Lung (tissue), 12 donors: ENCODE data around the gene WDR20. TPM values are rescaled to one million over a fixed set of nuclear protein-coding genes. Genes with fewer than 3 reads are reported as not detected.
A peak's percentile ranks its signal among the peaks of the same experiment; 100 is the strongest.

Source experiments
- ATAC-seq: fragments of 200-7000 bp; cut with Tn5 transposase; one replicate; pipeline ENCODE4 v1.9.1; 2020; ENCODE audit warnings: moderate number of reproducible peaks; ENCODE audit not compliant: insufficient read depth, low FRiP score
- DNase-seq, 3 donors: peaks; one replicate each; pipeline ENCODE4 v3.0.0-alpha.2; 2013 to 2017
- H3K27ac ChIP-seq, 2 donors: one replicate each; pipeline ENCODE4 v1.5.1; 2013; ENCODE audit warnings: mild to moderate bottlenecking in 2 of 2, moderate library complexity in 2 of 2, control low read depth in 1 of 2, inconsistent platforms in 1 of 2, low read depth in 1 of 2, low read length in 1 of 2
- H3K27me3 ChIP-seq, 3 donors: one replicate each; pipeline ENCODE4 v1.5.1; 2013; ENCODE audit warnings: low read length in 2 of 3; ENCODE audit not compliant: control insufficient read depth in 3 of 3, insufficient read depth in 3 of 3
- H3K36me3 ChIP-seq, 4 donors: one replicate each; pipeline ENCODE4 v1.5.1; 2013; ENCODE audit warnings: low read length in 4 of 4, mild to moderate bottlenecking in 1 of 4, moderate library complexity in 1 of 4; ENCODE audit not compliant: control insufficient read depth in 4 of 4, insufficient read depth in 4 of 4
- H3K4me1 ChIP-seq, 5 donors: one replicate each; pipeline ENCODE4 v1.5.1; 2013; ENCODE audit warnings: low read length in 5 of 5, mild to moderate bottlenecking in 2 of 5, moderate library complexity in 1 of 5; ENCODE audit not compliant: control insufficient read depth in 5 of 5, insufficient read depth in 5 of 5
- H3K4me3 ChIP-seq: one replicate; pipeline ENCODE4 v1.5.1; 2013; ENCODE audit warnings: mild to moderate bottlenecking, control low read depth, moderate library complexity
- H3K9ac ChIP-seq, 2 donors: one replicate each; pipeline ENCODE4 v1.5.1; 2013; ENCODE audit warnings: low read length in 2 of 2, control low read depth in 1 of 2; ENCODE audit not compliant: insufficient read depth in 1 of 2
- H3K9me3 ChIP-seq, 4 donors: one replicate each; pipeline ENCODE4 v1.5.1; 2013; ENCODE audit warnings: low read length in 3 of 4, mild to moderate bottlenecking in 1 of 4, moderate library complexity in 1 of 4; ENCODE audit not compliant: control insufficient read depth in 4 of 4, insufficient read depth in 3 of 4
- CTCF ChIP-seq: IDR thresholded peaks from 2 replicates; pipeline ENCODE4 v1.5.1; 2012; ENCODE audit warnings: mild to moderate bottlenecking; ENCODE audit errors: control extremely low read depth, extremely low read depth
- WGBS, 2 donors: extraction: QIAGEN DNeasy Blood & Tissue Kit; methylation state at CpG; one replicate each; pipeline ENCODE4 v1.1.7; 2013; 5-methylcytosine and 5-hydroxymethylcytosine counted together
- polyA plus RNA-seq, 2 donors: library from polyadenylated mRNA; stranded (reverse); fragments of 200-250 nt; gene quantifications; one replicate each; pipeline ENCODE4 v1.2.1, GENCODE V29; 2013
- total RNA-seq, 2 donors: library from RNA; depleted of rRNA in 1 of 2; stranded (reverse); fragments of >200 nt in 1 of 2; gene quantifications; one replicate each; pipeline ENCODE4 v1.2.1, GENCODE V29; 2014 to 2021
- donor health status: control.
- donor health status: control.
- donor health status: Bipolar disorder and iron deficiency.
- donor health status: healthy.
- donor health status: DM: yes; HTN: yes; CAD: no.

Gene WDR20
- total and polyA plus RNA-seq, 4 donors: 10.3 to 30.7 (median 19.7) TPM

- H3K4me1 ChIP-seq: peaks cover 0 to 16% (median 0%) of the 10 kb centered on the region in 5 donors
- H3K9ac ChIP-seq: no peak overlapping the region
- TF ChIP-seq CTCF: no peak
- no peak overlapping the region for H3K27ac ChIP-seq
- 95 to 97% methylated on average over 10 of the region's 10 CpGs for WGBS, 2 donors
- H3K9me3 ChIP-seq: no peaks in the 10 kb centered on the region
- no peak overlapping the region for H3K4me3 ChIP-seq
- DNase-seq (no peak), ATAC-seq (no peak)
- no peaks in the 10 kb centered on the region for H3K27me3 ChIP-seq
- H3K36me3 ChIP-seq: peaks cover 0 to 28% (median 16%) of the 10 kb centered on the region in 4 donors
These were observed 73.1 kb downstream of the WDR20 start for GRCh38 chr14:102212845-102213244.

- DNase-seq (no peak), ATAC-seq (no peak)
- WGBS, 2 donors: 91 to 93% methylated on average over 10 of the region's 10 CpGs
- H3K9ac ChIP-seq: no peak overlapping the region
- no peak overlapping the region for H3K4me3 ChIP-seq
- no peaks in the 10 kb centered on the region for H3K27me3 ChIP-seq
- TF ChIP-seq CTCF: no peak
- H3K36me3 ChIP-seq: peaks cover 0 to 27% (median 15%) of the 10 kb centered on the region in 4 donors
- H3K27ac ChIP-seq: no peak overlapping the region
- no peaks in the 10 kb centered on the region for H3K9me3 ChIP-seq
- H3K4me1 ChIP-seq: peaks cover 0 to 16% (median 0%) of the 10 kb centered on the region in 5 donors
These were observed 73.8 kb downstream of the WDR20 start for GRCh38 chr14:102213470-102213869.

- Histone ChIP-seq H3K27ac (no peak overlapping the region), H3K9me3 (no peaks in the 10 kb centered on the region), H3K27me3 (no peaks in the 10 kb centered on the region), H3K36me3 (peaks cover 0 to 26% (median 10%) of the 10 kb centered on the region in 4 donors), H3K4me3 (no peak overlapping the region), H3K4me1 (peaks cover 0 to 16% (median 0%) of the 10 kb centered on the region in 5 donors), H3K9ac (no peak overlapping the region)
- 93 to 94% methylated on average over 25 of the region's 25 CpGs for WGBS, 2 donors
- no peak for DNase-seq
- no peak for ATAC-seq
- no peak for TF ChIP-seq CTCF
These were observed 74.4 kb downstream of the WDR20 start for GRCh38 chr14:102213984-102214658.

- no peak for TF ChIP-seq CTCF
- Histone ChIP-seq H3K9me3 (no peaks in the 10 kb centered on the region), H3K4me1 (peaks cover 0 to 16% (median 0%) of the 10 kb centered on the region in 5 donors), H3K9ac (no peak overlapping the region), H3K27ac (peak overlapping the region in 1 of 2 donors; percentile 26), H3K36me3 (peaks cover 0 to 26% (median 5%) of the 10 kb centered on the region in 4 donors), H3K27me3 (no peaks in the 10 kb centered on the region), H3K4me3 (no peak overlapping the region)
- ATAC-seq: no peak
- WGBS, 2 donors: 58 to 73% methylated on average over 12 of the region's 12 CpGs
- DNase-seq: peak; percentile 38 to 80 (median 77)
These were observed 75.4 kb downstream of the WDR20 start for GRCh38 chr14:102215071-102215470.
